GM18498 (cell line): ENCODE data around the gene PLEKHA7.
"Not testable (repeated sequence)": the region's sequence is repeated elsewhere in the genome, so short reads cannot be mapped to it uniquely, and the experiment has no call there.

Source experiments
- ATAC-seq: cut with Tn5 transposase; IDR thresholded peaks from one replicate; pipeline ENCODE4 v1.9.1; 2021; ENCODE audit warnings: mild to moderate bottlenecking, moderate library complexity; ENCODE audit not compliant: unreplicated experiment

PLEKHA7 gene

DNA sequence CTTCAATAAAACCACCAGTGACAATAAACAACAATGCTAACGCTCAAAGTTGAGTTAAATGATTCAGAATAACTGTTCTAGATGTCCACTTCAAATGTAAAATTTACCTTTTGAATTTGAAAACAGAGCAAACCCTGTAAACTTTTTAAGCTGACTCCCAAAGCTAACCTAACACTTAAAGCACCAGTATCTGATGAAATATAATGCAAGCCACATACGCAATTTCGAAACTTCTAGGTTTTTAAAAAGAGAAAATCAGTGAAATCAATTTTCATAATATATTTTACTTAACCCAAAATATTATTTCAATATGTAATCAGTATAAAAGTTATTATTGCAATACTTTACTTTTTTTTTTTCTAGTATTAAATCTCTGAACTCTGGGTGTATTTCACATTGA is 71.3 kb downstream of the PLEKHA7 start:
- no peak for ATAC-seq

DNA sequence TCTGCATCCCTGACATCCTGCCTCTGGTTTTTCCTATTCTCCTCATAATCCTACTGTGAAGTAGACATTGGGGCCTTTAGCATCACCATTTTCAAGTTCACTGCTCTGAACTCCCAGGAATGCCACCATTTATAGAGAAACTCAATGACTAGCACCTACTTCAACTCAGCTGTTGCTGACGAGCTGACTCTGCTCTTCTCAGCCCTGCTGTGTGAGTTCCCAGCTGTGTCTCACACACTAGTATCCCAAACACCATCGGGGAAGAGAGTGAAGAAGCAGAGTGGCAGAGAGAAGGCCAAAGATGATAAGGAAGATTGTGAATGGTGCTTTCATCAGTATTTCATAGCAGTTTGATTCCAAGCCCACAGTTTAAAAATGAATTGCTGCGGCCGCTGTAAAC is 71.9 kb downstream of the PLEKHA7 start:
- no peak for ATAC-seq

- ATAC-seq = no peak
Measured at GRCh38 chr11:16941935-16942334, 72.3 kb downstream of the PLEKHA7 start.

DNA sequence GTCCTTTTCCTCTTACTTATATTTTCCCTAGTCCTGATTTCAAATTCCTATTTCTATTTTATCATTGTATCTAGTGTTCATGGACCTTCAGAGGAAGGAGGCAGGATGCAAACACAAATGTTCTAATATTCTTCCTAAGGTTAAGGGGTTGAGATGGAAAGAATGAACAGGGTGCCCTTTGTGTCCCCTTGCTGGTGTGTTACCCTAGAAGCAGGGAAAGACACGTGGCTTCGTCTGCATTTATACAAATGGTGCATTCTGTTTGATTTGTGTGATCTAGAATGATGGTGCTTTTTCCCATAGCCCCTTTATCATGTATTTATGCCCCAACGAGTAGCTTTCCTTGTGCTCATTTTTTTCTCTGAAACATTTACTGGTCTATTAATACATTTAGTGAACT is 76.2 kb downstream of the PLEKHA7 start:
- ATAC-seq = no peak

- no peak for ATAC-seq
Measured at GRCh38 chr11:16936643-16937042, 77.6 kb downstream of the PLEKHA7 start.

DNA sequence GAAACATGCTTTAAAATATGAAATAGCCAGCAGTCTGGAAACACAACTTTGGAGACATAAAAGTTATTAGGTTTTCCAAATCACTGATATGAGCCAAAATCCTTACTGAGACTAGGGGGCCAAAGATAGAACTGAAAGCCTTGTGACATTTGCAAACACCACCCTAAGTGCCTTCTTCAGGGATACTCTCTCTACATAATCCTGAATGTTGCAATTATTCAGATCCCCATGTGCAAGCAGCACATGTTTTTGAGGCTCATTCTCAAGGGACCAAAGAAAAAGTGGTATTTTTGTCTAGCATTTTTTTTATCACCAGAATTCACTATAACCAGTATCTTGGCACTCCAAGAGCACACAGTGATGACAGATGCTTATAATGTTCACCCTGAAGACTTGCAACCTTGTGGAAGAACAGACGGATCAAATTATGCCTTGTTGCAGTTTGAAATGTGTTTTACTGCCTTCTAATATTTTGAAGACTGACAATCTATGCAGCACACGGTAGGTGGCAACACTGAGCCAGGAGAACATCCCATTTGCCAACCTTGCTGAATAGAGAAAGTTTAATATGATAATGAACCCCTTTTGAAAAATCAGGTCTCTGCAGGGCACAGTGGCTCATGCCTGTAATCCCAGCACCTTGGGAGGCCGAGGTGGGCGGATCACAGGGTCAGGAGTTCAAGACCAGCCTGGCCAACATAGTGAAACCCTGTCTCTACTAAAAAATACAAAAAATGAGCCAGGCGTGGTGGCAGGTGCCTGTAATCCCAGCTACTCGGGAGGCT is 78.5 kb downstream of the PLEKHA7 start:
- peak; percentile 57 for ATAC-seq

DNA sequence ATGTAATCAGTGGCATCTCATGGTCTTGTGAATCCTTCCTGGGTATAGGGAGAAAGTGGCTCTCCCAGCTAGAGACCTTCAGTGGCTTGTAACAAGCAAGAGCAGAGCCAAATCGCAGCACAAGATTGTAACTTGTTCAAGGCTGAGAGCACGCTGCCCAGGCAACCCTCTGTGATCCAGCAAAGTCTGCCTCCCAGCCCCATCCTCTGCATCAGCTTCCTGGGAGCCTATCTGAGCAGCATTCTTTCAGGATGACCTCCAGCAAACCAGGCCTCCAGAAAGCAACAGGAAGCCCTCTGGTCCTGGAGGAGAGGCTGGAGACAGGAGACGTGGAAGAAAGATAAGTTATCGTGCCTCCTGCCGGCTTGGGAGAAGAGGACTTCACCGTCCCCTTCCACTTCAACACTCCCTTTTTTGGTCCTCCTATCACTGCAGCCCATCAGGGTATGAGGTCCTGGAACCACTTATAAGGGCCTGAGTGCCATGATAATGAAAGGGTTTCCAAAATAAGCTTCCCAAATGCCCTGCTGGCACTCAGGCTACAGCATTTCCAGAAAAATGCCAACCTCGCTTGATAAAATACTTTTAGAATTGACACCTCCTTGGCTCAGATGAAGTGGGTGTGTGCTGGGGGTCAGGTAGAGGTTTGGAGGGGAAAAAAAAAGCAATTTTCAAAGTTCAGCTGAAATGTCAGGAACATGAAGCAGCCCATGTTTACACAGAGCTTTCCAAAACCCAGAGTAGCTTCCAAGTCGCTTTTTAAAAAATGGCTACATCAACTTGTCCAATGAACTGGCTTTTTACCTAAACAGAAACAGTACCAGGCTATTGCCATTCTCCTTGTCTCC is 80.2 kb downstream of the PLEKHA7 start:
- no peak for ATAC-seq

DNA sequence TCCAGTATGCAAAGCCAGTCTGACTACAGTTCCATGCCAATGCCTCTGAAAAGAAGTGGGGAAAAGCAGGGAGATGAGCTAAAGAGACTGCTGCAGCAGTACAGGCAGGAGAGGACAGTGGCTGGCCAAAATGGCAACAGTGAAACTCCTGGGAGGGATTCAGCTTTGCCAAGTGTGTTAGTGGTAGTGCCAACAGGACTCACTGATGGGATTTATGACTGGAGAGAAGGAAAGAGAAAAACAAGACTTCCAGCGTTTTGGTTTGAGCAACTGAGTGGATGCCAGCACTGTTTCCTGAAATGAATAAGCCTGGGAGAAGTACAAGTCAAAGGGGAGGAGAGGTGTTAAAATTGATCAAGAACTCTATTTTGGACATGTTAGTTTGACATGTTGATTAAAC is 80.9 kb downstream of the PLEKHA7 start:
- ATAC-seq = no peak

GRCh38 chr11:16928044-16928443 is 86.2 kb downstream of the PLEKHA7 start:
- ATAC-seq = no peak

DNA sequence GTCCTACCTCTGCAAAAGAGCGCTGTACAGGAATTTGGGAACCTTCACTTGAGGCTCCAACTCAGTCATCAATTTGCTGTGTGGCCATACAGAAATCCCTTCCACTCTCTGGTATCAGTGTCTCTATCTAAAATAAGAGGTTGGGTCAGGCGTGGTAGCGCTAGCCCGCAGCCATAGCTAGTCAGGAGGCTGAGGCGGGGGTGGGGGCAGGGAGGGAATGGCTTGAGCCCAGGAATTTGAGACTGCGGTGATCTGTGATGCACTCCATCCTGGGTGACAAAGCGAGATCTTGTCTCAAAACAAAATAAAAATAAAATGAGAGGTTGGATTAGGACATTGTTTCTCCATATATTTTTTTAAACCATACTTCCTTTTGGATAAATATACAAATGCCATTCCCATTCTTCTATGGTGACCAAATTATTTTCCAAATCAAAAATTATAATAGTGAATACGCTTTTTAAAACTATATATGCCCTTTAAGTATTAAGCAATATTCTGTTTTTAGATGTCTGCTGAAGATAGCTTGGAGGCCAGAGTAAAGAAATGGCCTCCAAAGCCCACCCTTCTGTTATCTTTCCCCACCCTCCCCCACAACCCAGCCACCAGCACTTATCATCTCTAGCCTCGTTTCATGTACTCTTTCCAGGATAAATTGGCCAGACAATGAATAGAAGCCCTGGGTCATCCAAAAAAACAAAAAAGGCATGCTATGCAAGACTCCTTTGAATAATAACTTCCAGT is 87.2 kb downstream of the PLEKHA7 start:
- no peak for ATAC-seq

DNA sequence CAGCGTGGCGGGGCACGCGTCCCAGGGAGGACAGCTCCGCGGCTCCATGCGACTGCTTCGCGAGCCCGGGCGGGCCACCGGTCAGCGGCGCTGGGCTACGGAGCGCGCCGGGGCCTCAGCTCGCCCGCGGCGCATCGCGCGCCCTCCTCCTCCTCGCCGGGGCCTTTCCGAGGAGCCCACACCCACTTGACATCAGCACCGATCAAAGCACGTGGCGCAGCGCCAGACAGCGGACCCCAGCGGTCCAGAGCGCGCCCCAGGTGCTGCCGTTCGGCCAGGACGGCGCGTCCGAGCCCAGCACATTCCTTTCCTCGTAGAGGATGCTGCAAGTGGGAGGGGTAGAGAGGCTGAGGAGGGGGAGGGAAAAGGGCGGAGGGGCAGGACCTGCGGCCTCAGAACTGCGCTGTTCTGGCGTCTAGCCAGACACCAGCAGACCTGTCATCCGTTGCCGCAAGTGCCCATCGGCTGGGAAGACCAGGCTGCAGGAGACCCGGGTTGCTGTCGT is 88.6 kb downstream of the PLEKHA7 start:
- ATAC-seq = peak; percentile 43

GRCh38 chr11:16924826-16925560 is 89.2 kb downstream of the PLEKHA7 start:
- ATAC-seq = peak; percentile 17

- ATAC-seq = peak; percentile 51
Measured at GRCh38 chr11:16924462-16924825, 89.8 kb downstream of the PLEKHA7 start.

GRCh38 chr11:16923987-16924386 is 90.2 kb downstream of the PLEKHA7 start:
- ATAC-seq = peak; percentile 41

DNA sequence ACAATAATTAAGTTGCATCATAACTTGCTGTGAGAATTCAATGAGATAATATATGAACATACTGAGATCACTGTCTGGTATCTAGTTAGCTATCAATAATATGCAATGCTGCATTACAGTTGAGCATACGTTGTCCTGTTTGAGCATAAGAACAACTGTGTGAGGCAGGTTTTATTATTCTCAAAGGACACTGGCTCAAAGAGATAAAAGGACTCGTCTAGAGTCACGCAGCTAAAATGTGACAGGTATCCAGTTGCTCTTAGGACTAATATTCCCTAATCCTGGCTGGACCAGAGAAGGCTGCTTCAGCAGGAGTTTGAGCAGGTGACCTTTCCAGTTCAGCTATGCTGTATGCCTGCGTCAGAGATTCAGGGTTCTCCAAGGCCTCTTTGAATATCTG is 92.5 kb downstream of the PLEKHA7 start:
- ATAC-seq = no peak

- no peak for ATAC-seq
Measured at GRCh38 chr11:16921019-16921418, 93.2 kb downstream of the PLEKHA7 start.

GRCh38 chr11:16920559-16920958 is 93.7 kb downstream of the PLEKHA7 start:
- no peak for ATAC-seq

GRCh38 chr11:16918543-16919182 is 95.6 kb downstream of the PLEKHA7 start:
- not testable (repeated sequence) for ATAC-seq

DNA sequence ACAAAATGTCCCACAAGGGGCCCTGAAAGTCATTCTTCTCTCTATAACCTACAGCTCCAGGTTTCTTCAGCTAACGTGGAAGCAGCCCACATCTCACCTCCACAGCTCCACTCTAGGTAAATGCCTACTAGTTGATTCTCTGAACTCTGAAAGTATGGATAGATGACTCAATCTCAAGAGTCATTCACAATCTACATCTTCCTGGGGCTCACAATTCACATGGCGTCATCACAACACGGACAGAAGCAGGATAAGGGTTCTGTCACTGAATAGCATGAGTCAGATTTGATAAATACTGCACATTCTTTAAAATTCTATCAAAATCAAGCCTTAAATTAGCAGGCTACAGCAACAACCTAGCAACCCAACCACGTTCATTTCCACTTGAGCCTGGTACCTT is 96.3 kb downstream of the PLEKHA7 start:
- ATAC-seq = no peak

DNA sequence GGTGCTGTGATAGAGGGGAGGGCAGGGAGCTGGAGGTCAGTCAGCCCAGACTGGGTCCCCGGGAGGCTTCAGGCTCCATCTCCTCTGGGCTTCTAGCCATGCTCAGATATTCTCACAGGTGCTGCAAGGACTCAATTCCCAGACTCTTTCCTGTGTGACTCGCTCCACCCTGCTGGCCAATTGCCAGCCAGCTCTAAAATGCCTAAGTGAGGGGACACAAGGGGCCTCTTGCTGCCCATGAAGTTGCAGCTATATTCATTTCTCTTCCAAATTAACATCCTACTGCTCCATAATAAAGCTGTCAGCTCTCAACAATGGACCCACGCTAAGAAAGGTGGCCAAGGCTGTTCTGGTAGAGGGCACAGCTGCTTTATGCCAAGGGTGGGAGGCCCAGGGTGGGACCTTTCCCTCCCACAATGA is 101.5 kb downstream of the PLEKHA7 start:
- ATAC-seq = no peak
